SK-N-MC (cell line): ENCODE measurements around the gene ITIH4.

Experiments used
- DNase-seq: peaks from one replicate; pipeline ENCODE4 v3.0.0-alpha.2; 2011; ENCODE audit warnings: low read depth, low spot score
- H3K27ac ChIP-seq: fragments of 200-600 bp; sonication (generic); 2 replicates; pipeline ENCODE4 v1.5.1; 2016; ENCODE audit warnings: mixed run types
- H3K36me3 ChIP-seq: fragments of 200-600 bp; sonication (generic); 2 replicates; pipeline ENCODE4 v1.6.1; 2017; ENCODE audit warnings: antibody characterized with exemption, low read length, mixed read lengths; ENCODE audit not compliant: insufficient read depth
- H3K4me3 ChIP-seq: fragments of 200-600 bp; sonication (generic); 2 replicates; pipeline ENCODE4 v1.5.1; 2016
- H3K9ac ChIP-seq: fragments of 200-600 bp; sonication (generic); 2 replicates; pipeline ENCODE4 v1.8.0; 2017; ENCODE audit warnings: mixed run types, mixed read lengths; ENCODE audit not compliant: insufficient read length
- H3K9me3 ChIP-seq: fragments of 200-600 bp; sonication (generic); 2 replicates; pipeline ENCODE4 v1.6.1; 2017; ENCODE audit warnings: low read depth, mild to moderate bottlenecking, antibody characterized with exemption, low read length, moderate library complexity, mixed read lengths
- EZH2 ChIP-seq: fragments of 200-600 bp; sonication (generic); IDR thresholded peaks from one replicate; pipeline ENCODE4 v1.6.1; 2017; ENCODE audit warnings: antibody characterized with exemption
- FOXP2 ChIP-seq: optimal IDR thresholded peaks from 2 replicates; pipeline ENCODE3; 2011; ENCODE audit warnings: mild to moderate bottlenecking, moderate library complexity; ENCODE audit not compliant: insufficient read depth; ENCODE audit errors: extremely low read length, control extremely low read depth
- POLR2AphosphoS5 ChIP-seq: IDR thresholded peaks from 2 replicates; pipeline ENCODE4 v1.6.1; 2012; ENCODE audit warnings: mild to moderate bottlenecking, low read depth, low read length, borderline replicate concordance

Gene ITIH4

GRCh38 chr3:52856666-52857065, 26.2 kb upstream of the ITIH4 start:
- Histone ChIP-seq H3K9me3 (no peaks in the 10 kb centered on the region), H3K36me3 (no peaks in the 10 kb centered on the region), H3K27ac (no peak overlapping the region), H3K4me3 (no peak overlapping the region), H3K9ac (no peak overlapping the region)
- DNase-seq: no peak
- TF ChIP-seq FOXP2 (no peak), POLR2AphosphoS5 (no peak), EZH2 (no peak)

GRCh38 chr3:52854013-52854412, 23.5 kb upstream of the ITIH4 start:
- H3K4me3 ChIP-seq: no peak overlapping the region

DNA sequence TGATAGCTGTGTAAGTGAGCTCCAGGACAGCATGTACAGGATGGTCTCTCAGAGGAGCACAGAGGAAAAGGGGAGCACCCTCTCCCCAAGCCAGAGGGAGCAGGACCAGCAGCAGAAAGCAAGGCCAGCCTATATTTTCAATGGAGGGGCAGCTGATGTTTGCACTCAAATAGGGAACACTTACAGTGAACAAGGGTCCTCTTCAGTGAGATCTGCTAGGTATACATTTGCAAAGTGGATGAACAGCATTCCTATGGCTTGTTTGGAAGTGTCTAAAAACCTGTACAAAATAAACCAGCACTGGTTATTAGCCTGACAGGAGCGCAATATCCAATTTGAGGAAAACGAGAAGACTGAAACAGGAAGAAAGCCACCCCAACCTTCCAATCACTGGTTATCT, 21.9 kb upstream of the ITIH4 start:
- H3K9me3 ChIP-seq: no peaks in the 10 kb centered on the region
- no peaks in the 10 kb centered on the region for H3K36me3 ChIP-seq
- H3K9ac ChIP-seq: no peak overlapping the region
- no peak overlapping the region for H3K27ac ChIP-seq
- H3K4me3 ChIP-seq: no peak overlapping the region
- TF ChIP-seq EZH2 (no peak), POLR2AphosphoS5 (no peak), FOXP2 (no peak)
- DNase-seq: no peak

More at GRCh38 chr3:52854013-52854412, 23.5 kb upstream of the ITIH4 start:
- Histone ChIP-seq H3K27ac (no peak overlapping the region), H3K9me3 (no peaks in the 10 kb centered on the region), H3K9ac (no peak overlapping the region), H3K36me3 (no peaks in the 10 kb centered on the region)
- DNase-seq: no peak
- TF ChIP-seq EZH2: no peak
- no peak for TF ChIP-seq FOXP2
- TF ChIP-seq POLR2AphosphoS5: no peak

DNA sequence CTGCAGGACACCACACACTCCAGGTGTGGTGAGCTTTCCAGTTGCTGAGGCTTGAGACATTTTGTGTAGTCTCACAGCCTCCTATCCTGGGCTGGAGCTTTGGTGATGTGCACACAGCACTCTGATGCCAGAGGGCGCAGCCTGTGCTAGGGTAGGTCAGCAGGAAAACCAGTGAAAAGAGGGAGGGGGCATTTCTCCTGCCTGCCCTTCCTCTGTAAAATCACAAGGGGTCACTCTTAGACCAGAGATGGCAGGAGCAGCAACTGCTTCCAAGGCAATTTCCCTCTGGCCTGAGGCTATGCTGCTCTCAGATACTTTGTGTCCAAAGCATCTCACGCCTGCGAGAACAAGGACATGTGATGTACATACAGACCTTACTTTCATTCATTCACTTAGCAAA, 20.9 kb upstream of the ITIH4 start:
- H3K27ac ChIP-seq: no peak overlapping the region
- H3K9ac ChIP-seq: no peak overlapping the region
- DNase-seq: no peak
- no peaks in the 10 kb centered on the region for H3K9me3 ChIP-seq
- no peaks in the 10 kb centered on the region for H3K36me3 ChIP-seq
- H3K4me3 ChIP-seq: no peak overlapping the region
- TF ChIP-seq FOXP2 (no peak), EZH2 (no peak), POLR2AphosphoS5 (no peak)

- Histone ChIP-seq H3K9me3 (no peaks in the 10 kb centered on the region), H3K36me3 (no peaks in the 10 kb centered on the region), H3K4me3 (no peak overlapping the region), H3K9ac (no peak overlapping the region), H3K27ac (no peak overlapping the region)
- DNase-seq: no peak
- TF ChIP-seq POLR2AphosphoS5 (no peak), FOXP2 (no peak), EZH2 (no peak)
Observed at GRCh38 chr3:52849656-52850055, 19.2 kb upstream of the ITIH4 start.

GRCh38 chr3:52848617-52849016, 18.1 kb upstream of the ITIH4 start:
- no peak overlapping the region for H3K4me3 ChIP-seq
- DNase-seq: no peak
- TF ChIP-seq FOXP2: no peak
- TF ChIP-seq POLR2AphosphoS5: no peak
- TF ChIP-seq EZH2: no peak
- no peak overlapping the region for H3K9ac ChIP-seq
- H3K27ac ChIP-seq: no peak overlapping the region
- no peaks in the 10 kb centered on the region for H3K9me3 ChIP-seq
- no peaks in the 10 kb centered on the region for H3K36me3 ChIP-seq

GRCh38 chr3:52847726-52848125, 17.3 kb upstream of the ITIH4 start:
- no peak for TF ChIP-seq EZH2
- no peak for TF ChIP-seq FOXP2
- no peak for TF ChIP-seq POLR2AphosphoS5
- Histone ChIP-seq H3K36me3 (no peaks in the 10 kb centered on the region), H3K27ac (no peak overlapping the region), H3K9ac (no peak overlapping the region), H3K9me3 (no peaks in the 10 kb centered on the region), H3K4me3 (no peak overlapping the region)
- no peak for DNase-seq

- Histone ChIP-seq H3K9me3 (no peaks in the 10 kb centered on the region), H3K27ac (no peak overlapping the region), H3K9ac (no peak overlapping the region), H3K4me3 (no peak overlapping the region), H3K36me3 (no peaks in the 10 kb centered on the region)
- no peak for TF ChIP-seq FOXP2
- no peak for TF ChIP-seq POLR2AphosphoS5
- TF ChIP-seq EZH2: no peak
- no peak for DNase-seq
Observed at GRCh38 chr3:52847241-52847640, 16.8 kb upstream of the ITIH4 start.

GRCh38 chr3:52846432-52846965, 16.0 kb upstream of the ITIH4 start:
- DNase-seq: no peak
- no peak overlapping the region for H3K9ac ChIP-seq
- no peak overlapping the region for H3K4me3 ChIP-seq
- H3K36me3 ChIP-seq: no peaks in the 10 kb centered on the region
- TF ChIP-seq EZH2: no peak
- no peak overlapping the region for H3K27ac ChIP-seq
- H3K9me3 ChIP-seq: no peaks in the 10 kb centered on the region
